H9 (cell line): ENCODE data around the gene SNED1. TPM values are rescaled to one million over a fixed set of nuclear protein-coding genes. Genes with fewer than 3 reads are reported as not detected.

Experiments
- DNase-seq: peaks from one replicate; pipeline ENCODE4 v3.0.0-alpha.2; 2017
- H2AFZ ChIP-seq: one replicate; pipeline ENCODE4 v1.6.1; 2013; ENCODE audit warnings: mild to moderate bottlenecking, low read length, control low read depth, moderate library complexity
- H2AK5ac ChIP-seq: 2 replicates; pipeline ENCODE4 v1.6.1; 2013; ENCODE audit warnings: low read length, control low read depth, mixed read lengths; ENCODE audit not compliant: insufficient read length
- H2BK120ac ChIP-seq: one replicate; pipeline ENCODE4 v1.6.1; 2013; ENCODE audit warnings: low read depth, mild to moderate bottlenecking, low read length, control low read depth, inconsistent platforms; ENCODE audit not compliant: poor library complexity, severe bottlenecking
- H2BK12ac ChIP-seq: 2 replicates; pipeline ENCODE4 v1.6.1; 2013; ENCODE audit warnings: low read length, control low read depth, mixed read lengths, low read depth; ENCODE audit not compliant: insufficient read length
- H2BK15ac ChIP-seq: 2 replicates; pipeline ENCODE4 v1.6.1; 2013; ENCODE audit warnings: low read depth, low read length, control low read depth
- H2BK20ac ChIP-seq: one replicate; pipeline ENCODE4 v1.6.1; 2013; ENCODE audit warnings: low read depth, mild to moderate bottlenecking, low read length, control low read depth, inconsistent platforms; ENCODE audit not compliant: poor library complexity, severe bottlenecking
- H2BK5ac ChIP-seq: 2 replicates; pipeline ENCODE4 v1.6.1; 2013; ENCODE audit warnings: low read length, control low read depth, mixed read lengths; ENCODE audit not compliant: insufficient read length
- H3K14ac ChIP-seq: 2 replicates; pipeline ENCODE4 v1.6.1; 2013; ENCODE audit warnings: low read length, control low read depth; ENCODE audit not compliant: insufficient read depth
- H3K18ac ChIP-seq: 2 replicates; pipeline ENCODE4 v1.6.1; 2013; ENCODE audit warnings: low read depth, mild to moderate bottlenecking, mixed read lengths, low read length, control low read depth; ENCODE audit not compliant: insufficient read length
- H3K23ac ChIP-seq: 2 replicates; pipeline ENCODE4 v1.6.1; 2013; ENCODE audit warnings: low read length, control low read depth, mixed read lengths, low read depth; ENCODE audit not compliant: insufficient read length
- H3K23me2 ChIP-seq: 2 replicates; pipeline ENCODE4 v1.6.1; 2013; ENCODE audit warnings: low read depth, mild to moderate bottlenecking, mixed read lengths, low read length, control low read depth; ENCODE audit not compliant: insufficient read length, poor library complexity, severe bottlenecking
- H3K27ac ChIP-seq: 2 replicates; pipeline ENCODE4 v1.5.1; 2013; ENCODE audit warnings: low read length, control low read depth, mixed read lengths, low read depth; ENCODE audit not compliant: insufficient read length
- H3K27me3 ChIP-seq: 2 replicates; pipeline ENCODE4 v1.6.1; 2013; ENCODE audit warnings: low read length, control low read depth, inconsistent platforms; ENCODE audit not compliant: insufficient read depth
- H3K4ac ChIP-seq: 2 replicates; pipeline ENCODE4 v1.6.1; 2013; ENCODE audit warnings: low read depth, mild to moderate bottlenecking, control low read depth, inconsistent platforms, low read length, moderate library complexity
- H3K4me1 ChIP-seq: 2 replicates; pipeline ENCODE4 v1.6.1; 2013; ENCODE audit warnings: low read length, control low read depth, inconsistent platforms; ENCODE audit not compliant: insufficient read depth
- H3K4me2 ChIP-seq: 2 replicates; pipeline ENCODE4 v1.6.1; 2013; ENCODE audit warnings: low read length, control low read depth, mixed read lengths; ENCODE audit not compliant: insufficient read length, insufficient read depth
- H3K56ac ChIP-seq: 2 replicates; pipeline ENCODE4 v1.6.1; 2013; ENCODE audit warnings: low read depth, mild to moderate bottlenecking, mixed read lengths, low read length, control low read depth; ENCODE audit not compliant: insufficient read length
- H3K79me1 ChIP-seq: 2 replicates; pipeline ENCODE4 v1.6.1; 2013; ENCODE audit warnings: low read depth, mild to moderate bottlenecking, moderate library complexity, low read length, control low read depth, inconsistent platforms; ENCODE audit not compliant: insufficient read depth, poor library complexity, severe bottlenecking
- H3K79me2 ChIP-seq: 2 replicates; pipeline ENCODE4 v1.6.1; 2013; ENCODE audit warnings: low read length, control low read depth, inconsistent platforms; ENCODE audit not compliant: insufficient read depth
- H3K9ac ChIP-seq: 2 replicates; pipeline ENCODE4 v1.6.1; 2013; ENCODE audit warnings: low read length, control low read depth, mixed read lengths; ENCODE audit not compliant: insufficient read length; ENCODE audit errors: extremely low read depth
- H3K9me3 ChIP-seq: one replicate; pipeline ENCODE4 v1.6.1; 2013; ENCODE audit warnings: low read depth, low read length, inconsistent platforms; ENCODE audit not compliant: control insufficient read depth
- H3T11ph ChIP-seq: one replicate; pipeline ENCODE4 v1.6.1; 2013; ENCODE audit warnings: mild to moderate bottlenecking, low read length, control low read depth, inconsistent platforms
- H4K20me1 ChIP-seq: one replicate; pipeline ENCODE4 v1.6.1; 2013; ENCODE audit not compliant: control insufficient read depth, insufficient read length, insufficient read depth
- H4K5ac ChIP-seq: 2 replicates; pipeline ENCODE4 v1.6.1; 2013; ENCODE audit warnings: low read depth, mild to moderate bottlenecking, mixed read lengths, low read length, control low read depth; ENCODE audit not compliant: insufficient read length
- H4K8ac ChIP-seq: replicated peaks from 2 replicates; pipeline ENCODE4 v1.6.1; 2013; ENCODE audit warnings: low read length, control low read depth, mixed read lengths, low read depth; ENCODE audit not compliant: insufficient read length
- H4K91ac ChIP-seq: 2 replicates; pipeline ENCODE4 v1.6.1; 2013; ENCODE audit warnings: low read depth, mild to moderate bottlenecking, moderate library complexity, mixed read lengths, low read length, control low read depth; ENCODE audit not compliant: insufficient read length
- H3K27ac Mint-ChIP-seq, 3 experiments: 2 replicates in 2 of 3; 3 replicates in 1 of 3; pipeline ENCODE4 v1.8.0; 2020 to 2021; ENCODE audit warnings: mixed read lengths in 3 of 3, mild to moderate bottlenecking in 1 of 3, moderate library complexity in 1 of 3
- H3K27me3 Mint-ChIP-seq: 2 replicates; pipeline ENCODE4 v1.8.0; 2021; ENCODE audit warnings: low read depth, mild to moderate bottlenecking, moderate library complexity, mixed read lengths
- H3K36me3 Mint-ChIP-seq, 3 experiments: 2 replicates in 2 of 3; 3 replicates in 1 of 3; pipeline ENCODE4 v1.8.0; 2020 to 2021; ENCODE audit warnings: low read depth in 3 of 3, mixed read lengths in 3 of 3; ENCODE audit not compliant: insufficient read depth in 1 of 3
- H3K4me1 Mint-ChIP-seq, 2 experiments: 2 replicates each; pipeline ENCODE4 v1.8.0; 2020; ENCODE audit warnings: mixed read lengths in 2 of 2
- H3K4me3 Mint-ChIP-seq, 2 experiments: 2 replicates in 1 of 2; 3 replicates in 1 of 2; pipeline ENCODE4 v1.8.0; 2020 to 2021; ENCODE audit warnings: mild to moderate bottlenecking in 2 of 2, mixed read lengths in 2 of 2, moderate library complexity in 1 of 2
- H3K9me3 Mint-ChIP-seq, 2 experiments: 2 replicates in 1 of 2; 3 replicates in 1 of 2; pipeline ENCODE4 v1.8.0; 2020; ENCODE audit warnings: mild to moderate bottlenecking in 2 of 2, mixed read lengths in 2 of 2, moderate library complexity in 1 of 2
- CTCF ChIP-seq: fragments of 200-600 bp; sonication (generic); conservative IDR thresholded peaks from 3 replicates; pipeline ENCODE4 v1.8.0; 2021; ENCODE audit warnings: antibody characterized with exemption, mild to moderate bottlenecking
- WGBS: extraction: QIAGEN DNeasy Blood & Tissue Kit; methylation state at CpG from one replicate; pipeline ENCODE4 v1.1.7; 2013; ENCODE audit warnings: missing lambda C conversion rate, low lambda C conversion rate, mixed read lengths; ENCODE audit not compliant: insufficient read length; ENCODE audit errors: extremely low coverage; 5-methylcytosine and 5-hydroxymethylcytosine counted together
- total RNA-seq: library from RNA; stranded (reverse); gene quantifications from 2 replicates; pipeline ENCODE4 v1.2.1, GENCODE V29; 2021

SNED1 gene
- total RNA-seq, 1 experiment from 2014 or later, result 2.5 TPM

- H2BK120ac ChIP-seq, result no peak overlapping the region
- H2BK15ac ChIP-seq, result no peak overlapping the region
- H2AFZ ChIP-seq, result no peak overlapping the region
- H3K23me2 ChIP-seq, result no peaks in the 10 kb centered on the region
- no peaks in the 10 kb centered on the region for H3K27me3 ChIP-seq
- DNase-seq, result peak; percentile 23
- H3K9ac ChIP-seq, result no peak overlapping the region
- no peak overlapping the region for H4K91ac ChIP-seq
- no peak overlapping the region for H3K14ac ChIP-seq
- H3K4me1 Mint-ChIP-seq, result peaks cover 0 to 7% of the 10 kb centered on the region in 2 experiments; a peak in 2 of 4 replicates
- no peak overlapping the region for H3K27ac ChIP-seq
- H3K27me3 Mint-ChIP-seq, result no peaks in the 10 kb centered on the region; the same call in 1 of the 2 replicates
- H3K36me3 Mint-ChIP-seq, result no peaks in the 10 kb centered on the region
- H4K8ac ChIP-seq, result no peak overlapping the region
- TF ChIP-seq CTCF, result no peak
- no peak overlapping the region for H3K4ac ChIP-seq
- WGBS, result no CpG with 5 or more reads among the region's 15 CpGs
- H3K79me1 ChIP-seq, result no peaks in the 10 kb centered on the region
- no peak overlapping the region for H2BK20ac ChIP-seq
- no peaks in the 10 kb centered on the region for H3K79me2 ChIP-seq
- H2BK5ac ChIP-seq, result no peak overlapping the region
- no peaks in the 10 kb centered on the region for H3K4me1 ChIP-seq
- H3K9me3 ChIP-seq, result no peaks in the 10 kb centered on the region
- H4K5ac ChIP-seq, result no peak overlapping the region
- no peak overlapping the region for H3K23ac ChIP-seq
- H2AK5ac ChIP-seq, result no peak overlapping the region
- no peak overlapping the region for H3K18ac ChIP-seq
- no peak overlapping the region for H3K4me3 Mint-ChIP-seq
- H2BK12ac ChIP-seq, result no peak overlapping the region
- H3K27ac Mint-ChIP-seq, result no peak overlapping the region
- H3K56ac ChIP-seq, result no peak overlapping the region
- H4K20me1 ChIP-seq, result no peaks in the 10 kb centered on the region
- no peak overlapping the region for H3T11ph ChIP-seq
- H3K4me2 ChIP-seq, result no peak overlapping the region
- no peaks in the 10 kb centered on the region; a peak in 2 of 5 replicates for H3K9me3 Mint-ChIP-seq
These were observed 64.1 kb downstream of the SNED1 start for GRCh38 chr2:241062389-241063092.
